ENCODE results near the gene TCF7L1.

DNA sequence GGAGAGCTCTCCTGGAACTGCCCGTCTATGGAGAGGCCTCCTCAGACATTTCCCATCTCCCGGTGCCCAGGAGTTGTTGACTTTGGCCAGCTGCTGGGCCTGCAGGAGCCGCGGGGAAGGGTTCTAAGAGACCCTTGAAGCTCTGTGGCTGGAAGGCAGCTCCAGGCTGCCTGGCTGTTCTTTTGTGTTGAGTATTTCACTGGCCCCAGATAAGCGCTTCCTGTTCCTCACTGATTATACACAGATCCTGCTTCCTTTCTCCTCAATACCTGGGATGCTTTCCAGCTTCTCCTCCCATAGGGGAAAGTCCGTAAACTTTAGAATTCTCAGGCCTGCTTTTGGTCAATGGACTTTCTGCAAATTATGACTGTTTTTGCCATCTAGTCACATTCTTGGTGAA is 136.8 kb downstream of the TCF7L1 start:
- TF ChIP-seq, protein P1, sequence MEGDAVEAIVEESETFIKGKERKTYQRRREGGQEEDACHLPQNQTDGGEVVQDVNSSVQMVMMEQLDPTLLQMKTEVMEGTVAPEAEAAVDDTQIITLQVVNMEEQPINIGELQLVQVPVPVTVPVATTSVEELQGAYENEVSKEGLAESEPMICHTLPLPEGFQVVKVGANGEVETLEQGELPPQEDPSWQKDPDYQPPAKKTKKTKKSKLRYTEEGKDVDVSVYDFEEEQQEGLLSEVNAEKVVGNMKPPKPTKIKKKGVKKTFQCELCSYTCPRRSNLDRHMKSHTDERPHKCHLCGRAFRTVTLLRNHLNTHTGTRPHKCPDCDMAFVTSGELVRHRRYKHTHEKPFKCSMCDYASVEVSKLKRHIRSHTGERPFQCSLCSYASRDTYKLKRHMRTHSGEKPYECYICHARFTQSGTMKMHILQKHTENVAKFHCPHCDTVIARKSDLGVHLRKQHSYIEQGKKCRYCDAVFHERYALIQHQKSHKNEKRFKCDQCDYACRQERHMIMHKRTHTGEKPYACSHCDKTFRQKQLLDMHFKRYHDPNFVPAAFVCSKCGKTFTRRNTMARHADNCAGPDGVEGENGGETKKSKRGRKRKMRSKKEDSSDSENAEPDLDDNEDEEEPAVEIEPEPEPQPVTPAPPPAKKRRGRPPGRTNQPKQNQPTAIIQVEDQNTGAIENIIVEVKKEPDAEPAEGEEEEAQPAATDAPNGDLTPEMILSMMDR (IDR thresholded peaks at IDR 0.05), result no peak
- TF ChIP-seq POLR2A (IDR thresholded peaks at IDR 0.05), result no peak
